GM12891 (cell line): Measurements from ENCODE around the gene DAZAP1.

Experiments used
- POLR2A ChIP-seq: IDR thresholded peaks from 2 replicates; pipeline ENCODE4 v1.6.1; 2011; ENCODE audit warnings: low read depth, low read length, control low read depth
- POLR2AphosphoS5 ChIP-seq: IDR thresholded peaks from 2 replicates; pipeline ENCODE4 v1.6.1; 2011; ENCODE audit warnings: low read depth, low read length, control low read depth
- TAF1 ChIP-seq: IDR thresholded peaks from 2 replicates; pipeline ENCODE4 v1.6.1; 2011; ENCODE audit warnings: low read depth, low read length, control low read depth

DNA sequence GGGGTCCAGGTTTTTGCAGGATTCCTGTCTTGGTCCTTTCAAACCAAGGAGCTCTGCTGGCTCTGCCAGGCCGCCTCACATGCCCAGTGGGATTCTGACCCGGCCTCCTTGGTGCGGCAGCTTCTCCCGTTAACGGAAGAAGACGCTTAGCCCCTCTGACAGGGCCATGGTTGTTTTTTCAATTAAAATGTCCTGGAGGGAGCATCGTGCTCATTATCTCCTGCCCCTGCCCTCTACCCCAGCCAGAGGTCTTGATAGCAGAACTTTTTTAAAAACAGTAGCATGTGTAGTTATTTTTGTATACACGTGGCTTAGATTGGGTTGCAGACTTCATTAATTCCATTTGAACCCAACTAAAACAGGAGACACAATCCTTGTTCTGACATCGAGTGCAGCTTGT is 19.4 kb downstream of the DAZAP1 start:
- TF ChIP-seq POLR2AphosphoS5 (no peak), POLR2A (no peak), TAF1 (no peak)
